Smooth muscle cell (in vitro differentiated cells): ENCODE measurements around the gene ABCC3. TPM values are rescaled to one million over a fixed set of nuclear protein-coding genes. Genes with fewer than 3 reads are reported as not detected.

ENCODE experiments used
- DNase-seq: peaks from one replicate; lab custom pipeline; 2025; ENCODE audit not compliant: unreplicated experiment; lab: John Stamatoyannopoulos, UW
- H2AFZ ChIP-seq: fragments of 200-600 bp; sonication (generic); 2 replicates; pipeline ENCODE4 v1.6.0; 2016; ENCODE audit warnings: antibody characterized with exemption, low read depth, mild to moderate bottlenecking
- H3F3A ChIP-seq: fragments of 200-600 bp; sonication (generic); 2 replicates; pipeline ENCODE4 v1.6.0; 2017; ENCODE audit warnings: antibody characterized with exemption, low read depth
- H3K27ac ChIP-seq: fragments of 200-600 bp; sonication (generic); 2 replicates; pipeline ENCODE4 v1.5.1; 2016; ENCODE audit warnings: low read depth, mild to moderate bottlenecking
- H3K27me3 ChIP-seq: fragments of 200-600 bp; sonication (generic); 2 replicates; pipeline ENCODE4 v1.6.1; 2016; ENCODE audit warnings: low read depth, mild to moderate bottlenecking
- H3K36me3 ChIP-seq: fragments of 200-600 bp; sonication (generic); 2 replicates; pipeline ENCODE4 v1.5.1; 2016; ENCODE audit warnings: low read depth
- H3K4me1 ChIP-seq: fragments of 200-600 bp; sonication (generic); 2 replicates; pipeline ENCODE4 v1.5.1; 2016; ENCODE audit warnings: low read depth
- H3K4me2 ChIP-seq: fragments of 200-600 bp; sonication (generic); 2 replicates; pipeline ENCODE4 v1.6.0; 2016; ENCODE audit warnings: mild to moderate bottlenecking
- H3K4me3 ChIP-seq: fragments of 200-600 bp; sonication (generic); 2 replicates; pipeline ENCODE4 v1.5.1; 2016; ENCODE audit warnings: mild to moderate bottlenecking
- H3K79me2 ChIP-seq: fragments of 200-600 bp; sonication (generic); 2 replicates; pipeline ENCODE4 v1.6.0; 2016; ENCODE audit warnings: low read depth, mild to moderate bottlenecking
- H3K9ac ChIP-seq: fragments of 200-600 bp; sonication (generic); 2 replicates; pipeline ENCODE4 v1.6.0; 2016; ENCODE audit warnings: low read depth
- H3K9me3 ChIP-seq: fragments of 200-600 bp; sonication (generic); replicated peaks from 2 replicates; pipeline ENCODE4 v1.5.1; 2016; ENCODE audit warnings: low read depth
- H4K20me1 ChIP-seq: fragments of 200-600 bp; sonication (generic); 2 replicates; pipeline ENCODE4 v1.6.0; 2016; ENCODE audit warnings: low read depth
- CTCF ChIP-seq: fragments of 200-600 bp; sonication (generic); IDR thresholded peaks from 2 replicates; pipeline ENCODE4 v1.5.1; 2017; ENCODE audit warnings: borderline replicate concordance, mild to moderate bottlenecking, antibody characterized with exemption; ENCODE audit not compliant: insufficient read depth, poor library complexity, severe bottlenecking
- WGBS: methylation state at CpG from one replicate; pipeline ENCODE4 v1.1.7; 2016; ENCODE audit warnings: low lambda C conversion rate; 5-methylcytosine and 5-hydroxymethylcytosine counted together
- polyA plus RNA-seq: library from polyadenylated mRNA; unstranded; fragments of >200 nt; fragmentation: Nextera tagmentation; extraction: Ambion mirVana; gene quantifications from 2 replicates; pipeline ENCODE4 v1.2.1, GENCODE V29; 2016
- total RNA-seq: library from RNA; depleted of rRNA; stranded (reverse); fragments of >200 nt; gene quantifications from 2 replicates; pipeline ENCODE4 v1.2.3, GENCODE V29; 2014

Gene ABCC3
- total and polyA plus RNA-seq, 2 experiments from 2014 or later = 1.3 TPM

- H3K4me1 ChIP-seq = peaks cover 14% of the 10 kb centered on the region
- no peaks in the 10 kb centered on the region for H4K20me1 ChIP-seq
- H3K9me3 ChIP-seq = no peaks in the 10 kb centered on the region
- DNase-seq = no peak
- H3K79me2 ChIP-seq = no peaks in the 10 kb centered on the region
- WGBS = 82% methylated on average over 7 of the region's 7 CpGs
- H3F3A ChIP-seq = no peaks in the 10 kb centered on the region
- no peak overlapping the region for H3K4me3 ChIP-seq
- H3K36me3 ChIP-seq = no peaks in the 10 kb centered on the region
- no peak overlapping the region for H2AFZ ChIP-seq
- no peak overlapping the region for H3K9ac ChIP-seq
- no peak overlapping the region for H3K27ac ChIP-seq
- no peaks in the 10 kb centered on the region for H3K27me3 ChIP-seq
- no peak overlapping the region for H3K4me2 ChIP-seq
- TF ChIP-seq CTCF = no peak
Measured at GRCh38 chr17:50619489-50619888, 15.2 kb upstream of the ABCC3 start.

- Histone ChIP-seq H4K20me1 (no peaks in the 10 kb centered on the region), H3K27me3 (no peaks in the 10 kb centered on the region), H3K36me3 (no peaks in the 10 kb centered on the region), H3K79me2 (no peaks in the 10 kb centered on the region), H3K9me3 (no peaks in the 10 kb centered on the region), H3K9ac (no peak overlapping the region), H2AFZ (no peak overlapping the region), H3K4me3 (no peak overlapping the region), H3K4me2 (no peak overlapping the region), H3F3A (no peaks in the 10 kb centered on the region), H3K27ac (no peak overlapping the region), H3K4me1 (peaks cover 14% of the 10 kb centered on the region)
- DNase-seq = no peak
- no peak for TF ChIP-seq CTCF
- 56% methylated on average over 5 of the region's 5 CpGs for WGBS
Measured at GRCh38 chr17:50620237-50620636, 14.4 kb upstream of the ABCC3 start.

- Histone ChIP-seq H3K36me3 (no peaks in the 10 kb centered on the region), H3K27ac (no peak overlapping the region)
- 58% methylated on average over 17 of the region's 17 CpGs for WGBS
Measured at GRCh38 chr17:50620858-50621257, 13.8 kb upstream of the ABCC3 start.

More at GRCh38 chr17:50620858-50621257, 13.8 kb upstream of the ABCC3 start:
- Histone ChIP-seq H2AFZ (no peak overlapping the region), H3K79me2 (no peaks in the 10 kb centered on the region), H3K9me3 (no peaks in the 10 kb centered on the region), H4K20me1 (no peaks in the 10 kb centered on the region), H3K4me1 (peaks cover 14% of the 10 kb centered on the region), H3F3A (no peaks in the 10 kb centered on the region), H3K27me3 (no peaks in the 10 kb centered on the region), H3K4me2 (no peak overlapping the region), H3K4me3 (no peak overlapping the region), H3K9ac (no peak overlapping the region)
- no peak for TF ChIP-seq CTCF
- DNase-seq = no peak
